Esophagus muscularis mucosa (tissue), 4 donors: ENCODE measurements around the gene TMPRSS9. TPM values are rescaled to one million over a fixed set of nuclear protein-coding genes. Genes with fewer than 3 reads are reported as not detected.

Experiments used
- DNase-seq: peaks from one replicate; pipeline ENCODE4 v3.0.0-alpha.2; 2017; ENCODE audit errors: extremely low spot score
- H3K27ac ChIP-seq, 4 donors: fragments of 200-600 bp; sonication (generic); replicated peaks in 1 of 4; 1 replicate in 3 of 4; 2 replicates in 1 of 4; pipeline ENCODE4 v1.5.1; 2016 to 2019; ENCODE audit warnings: mild to moderate bottlenecking in 1 of 4
- H3K27me3 ChIP-seq, 4 donors: fragments of 200-600 bp; sonication (generic); one replicate each; pipeline versions ENCODE4 v1.5.1 to v1.6.0; 2016 to 2019
- H3K36me3 ChIP-seq, 4 donors: fragments of 200-600 bp; sonication (generic); one replicate each; pipeline ENCODE4 v1.5.1; 2016 to 2019
- H3K4me1 ChIP-seq, 4 donors: fragments of 200-600 bp; sonication (generic); one replicate each; pipeline ENCODE4 v1.5.1; 2016 to 2019
- H3K4me3 ChIP-seq, 4 donors: fragments of 200-600 bp; sonication (generic); 1 replicate in 2 of 4; 2 replicates in 2 of 4; pipeline ENCODE4 v1.5.1; 2016 to 2019; ENCODE audit warnings: mild to moderate bottlenecking in 4 of 4, moderate library complexity in 1 of 4
- H3K9me3 ChIP-seq, 4 donors: fragments of 200-600 bp; sonication (generic); 1 replicate in 3 of 4; 2 replicates in 1 of 4; pipeline ENCODE4 v1.5.1; 2016 to 2019
- CTCF ChIP-seq, 3 experiments: fragments of 200-600 bp in 2 of 3; fragments of 450-650 bp in 1 of 3; sonication (generic) in 2 of 3; IDR thresholded peaks; one replicate each; pipeline ENCODE4 v1.5.1; 2017 to 2019; ENCODE audit warnings: antibody characterized with exemption in 3 of 3, mild to moderate bottlenecking in 2 of 3, moderate library complexity in 1 of 3
- EP300 ChIP-seq: sonication (generic); formaldehyde crosslinking; IDR thresholded peaks from one replicate; pipeline ENCODE4 v1.6.1; 2017; ENCODE audit warnings: antibody characterized with exemption
- POLR2A ChIP-seq: fragments of 450-650 bp; IDR thresholded peaks from one replicate; pipeline ENCODE4 v1.6.1; 2017; ENCODE audit warnings: antibody characterized with exemption, moderate library complexity, mild to moderate bottlenecking, low read depth
- POLR2AphosphoS5 ChIP-seq, 2 donors: sonication (generic); formaldehyde crosslinking; IDR thresholded peaks; one replicate each; pipeline ENCODE4 v1.6.1; 2017; ENCODE audit warnings: antibody characterized with exemption in 2 of 2
- WGBS: methylation state at CpG from one replicate; pipeline ENCODE4 v1.1.5; 2018; 5-methylcytosine and 5-hydroxymethylcytosine counted together
- intact Hi-C: fragments of 100-400 bp; cut with DNase I; formaldehyde crosslinking; loops from one replicate; pipeline ENCODE4 v1.15.1; 2023
- total RNA-seq, 4 donors: library from RNA; depleted of rRNA; stranded (reverse); fragments of >200 nt; gene quantifications; one replicate each; pipeline versions ENCODE4 v1.1.0 to v1.2.1, GENCODE V29; 2016

The TMPRSS9 gene
- total RNA-seq, 4 donors from 2014 or later: 0.17 TPM; not detected in 3

GRCh38 chr19:2431318-2432055 is 71.4 kb downstream of the TMPRSS9 start:
- Histone ChIP-seq H3K4me1 (peaks cover 10 to 19% (median 18%) of the 10 kb centered on the region in 4 donors), H3K27me3 (no peaks in the 10 kb centered on the region), H3K27ac (no peak overlapping the region), H3K4me3 (no peak overlapping the region), H3K9me3 (no peaks in the 10 kb centered on the region), H3K36me3 (peaks cover 12 to 54% (median 47%) of the 10 kb centered on the region in 4 donors)
- intact Hi-C loops: no loop called here
- no peak for TF ChIP-seq POLR2A
- no peak for TF ChIP-seq EP300
- no peak for TF ChIP-seq POLR2AphosphoS5 (IDR thresholded peaks at IDR 0.05)
- no peak for TF ChIP-seq CTCF (IDR thresholded peaks at IDR 0.05)
- no peak for DNase-seq
- WGBS: 88% methylated on average over 13 of the region's 37 CpGs

GRCh38 chr19:2432131-2432848 is 72.2 kb downstream of the TMPRSS9 start:
- Histone ChIP-seq H3K4me1 (peaks cover 7 to 12% (median 11%) of the 10 kb centered on the region in 4 donors), H3K4me3 (no peak overlapping the region), H3K9me3 (no peaks in the 10 kb centered on the region), H3K36me3 (peaks cover 12 to 62% (median 54%) of the 10 kb centered on the region in 4 donors), H3K27me3 (no peaks in the 10 kb centered on the region), H3K27ac (no peak overlapping the region)
- WGBS: 96% methylated on average over 21 of the region's 25 CpGs
- intact Hi-C loops: no loop called here
- no peak for DNase-seq
- TF ChIP-seq EP300: no peak
- no peak for TF ChIP-seq POLR2AphosphoS5 (IDR thresholded peaks at IDR 0.05)
- no peak for TF ChIP-seq POLR2A
- TF ChIP-seq CTCF (IDR thresholded peaks at IDR 0.05): no peak

GRCh38 chr19:2433854-2434253 is 73.8 kb downstream of the TMPRSS9 start:
- TF ChIP-seq EP300 (no peak), POLR2A (no peak), CTCF (IDR thresholded peaks at IDR 0.05) (no peak), POLR2AphosphoS5 (IDR thresholded peaks at IDR 0.05) (no peak)
- Histone ChIP-seq H3K4me1 (peaks cover 0 to 1% (median under 1%) of the 10 kb centered on the region in 4 donors), H3K4me3 (no peak overlapping the region), H3K9me3 (no peaks in the 10 kb centered on the region), H3K27me3 (no peaks in the 10 kb centered on the region), H3K27ac (no peak overlapping the region), H3K36me3 (peaks cover 12 to 75% (median 67%) of the 10 kb centered on the region in 4 donors)
- DNase-seq: no peak
- intact Hi-C loops: no loop called here
- WGBS: 100% methylated on average over 1 of the region's 30 CpGs

- intact Hi-C loops: no loop called here
- no peak for TF ChIP-seq POLR2A
- TF ChIP-seq EP300: no peak
- TF ChIP-seq CTCF (IDR thresholded peaks at IDR 0.05): no peak
- no peak for TF ChIP-seq POLR2AphosphoS5 (IDR thresholded peaks at IDR 0.05)
- no peaks in the 10 kb centered on the region for H3K4me1 ChIP-seq
- H3K27me3 ChIP-seq: no peaks in the 10 kb centered on the region
- no peak for DNase-seq
- WGBS: 96% methylated on average over 22 of the region's 22 CpGs
- H3K9me3 ChIP-seq: no peaks in the 10 kb centered on the region
- peaks cover 12 to 75% (median 67%) of the 10 kb centered on the region in 4 donors for H3K36me3 ChIP-seq
- H3K27ac ChIP-seq: no peak overlapping the region
- H3K4me3 ChIP-seq: no peak overlapping the region
Measured at GRCh38 chr19:2434267-2434666, 74.2 kb downstream of the TMPRSS9 start.
